Smooth muscle cell (in vitro differentiated cells): Measurements from ENCODE around the gene THSD4. TPM values are rescaled to one million over a fixed set of nuclear protein-coding genes. Genes with fewer than 3 reads are reported as not detected.

ENCODE experiments used
- DNase-seq: peaks from one replicate; lab custom pipeline; 2025; ENCODE audit not compliant: unreplicated experiment; lab: John Stamatoyannopoulos, UW
- H2AFZ ChIP-seq: fragments of 200-600 bp; sonication (generic); 2 replicates; pipeline ENCODE4 v1.6.0; 2016; ENCODE audit warnings: antibody characterized with exemption, low read depth, mild to moderate bottlenecking
- H3F3A ChIP-seq: fragments of 200-600 bp; sonication (generic); 2 replicates; pipeline ENCODE4 v1.6.0; 2017; ENCODE audit warnings: antibody characterized with exemption, low read depth
- H3K27ac ChIP-seq: fragments of 200-600 bp; sonication (generic); 2 replicates; pipeline ENCODE4 v1.5.1; 2016; ENCODE audit warnings: low read depth, mild to moderate bottlenecking
- H3K27me3 ChIP-seq: fragments of 200-600 bp; sonication (generic); 2 replicates; pipeline ENCODE4 v1.6.1; 2016; ENCODE audit warnings: low read depth, mild to moderate bottlenecking
- H3K36me3 ChIP-seq: fragments of 200-600 bp; sonication (generic); 2 replicates; pipeline ENCODE4 v1.5.1; 2016; ENCODE audit warnings: low read depth
- H3K4me1 ChIP-seq: fragments of 200-600 bp; sonication (generic); 2 replicates; pipeline ENCODE4 v1.5.1; 2016; ENCODE audit warnings: low read depth
- H3K4me2 ChIP-seq: fragments of 200-600 bp; sonication (generic); 2 replicates; pipeline ENCODE4 v1.6.0; 2016; ENCODE audit warnings: mild to moderate bottlenecking
- H3K4me3 ChIP-seq: fragments of 200-600 bp; sonication (generic); 2 replicates; pipeline ENCODE4 v1.5.1; 2016; ENCODE audit warnings: mild to moderate bottlenecking
- H3K79me2 ChIP-seq: fragments of 200-600 bp; sonication (generic); 2 replicates; pipeline ENCODE4 v1.6.0; 2016; ENCODE audit warnings: low read depth, mild to moderate bottlenecking
- H3K9ac ChIP-seq: fragments of 200-600 bp; sonication (generic); 2 replicates; pipeline ENCODE4 v1.6.0; 2016; ENCODE audit warnings: low read depth
- H3K9me3 ChIP-seq: fragments of 200-600 bp; sonication (generic); replicated peaks from 2 replicates; pipeline ENCODE4 v1.5.1; 2016; ENCODE audit warnings: low read depth
- H4K20me1 ChIP-seq: fragments of 200-600 bp; sonication (generic); 2 replicates; pipeline ENCODE4 v1.6.0; 2016; ENCODE audit warnings: low read depth
- WGBS: methylation state at CpG from one replicate; pipeline ENCODE4 v1.1.7; 2016; ENCODE audit warnings: low lambda C conversion rate; 5-methylcytosine and 5-hydroxymethylcytosine counted together
- polyA plus RNA-seq: library from polyadenylated mRNA; unstranded; fragments of >200 nt; fragmentation: Nextera tagmentation; extraction: Ambion mirVana; gene quantifications from 2 replicates; pipeline ENCODE4 v1.2.1, GENCODE V29; 2016
- total RNA-seq: library from RNA; depleted of rRNA; stranded (reverse); fragments of >200 nt; gene quantifications from 2 replicates; pipeline ENCODE4 v1.2.3, GENCODE V29; 2014
- TF ChIP-seq, protein P1 (sequence below): fragments of 200-600 bp; sonication (generic); IDR thresholded peaks from 2 replicates; pipeline ENCODE4 v1.5.1; 2017; ENCODE audit warnings: borderline replicate concordance, mild to moderate bottlenecking, antibody characterized with exemption; ENCODE audit not compliant: insufficient read depth, poor library complexity, severe bottlenecking

THSD4 gene
- total and polyA plus RNA-seq, 2 experiments from 2014 or later, result 2.5 to 4.1 TPM

DNA sequence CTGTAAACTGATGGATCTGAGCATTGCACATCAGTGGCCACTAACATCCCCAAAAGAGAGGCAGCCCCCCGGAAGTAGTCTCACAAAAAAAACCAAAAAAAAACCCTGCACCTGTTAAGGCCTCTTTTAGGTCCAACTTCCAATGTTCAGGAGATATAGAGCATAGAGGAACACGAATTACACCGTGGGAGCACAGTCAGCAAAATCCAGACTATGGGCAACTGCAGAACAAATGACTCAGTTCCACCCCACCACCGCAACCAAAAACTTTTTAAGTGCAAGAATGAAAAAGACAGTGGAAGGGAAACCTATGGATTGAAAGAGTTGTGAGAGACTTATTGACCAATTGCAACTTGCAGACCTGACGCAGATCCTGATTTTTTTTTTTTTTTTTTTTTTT, 652.9 kb downstream of the THSD4 start:
- no peaks in the 10 kb centered on the region for H3K27me3 ChIP-seq
- no peak overlapping the region for H3K4me3 ChIP-seq
- H3K9me3 ChIP-seq, result no peaks in the 10 kb centered on the region
- no peak overlapping the region for H3K27ac ChIP-seq
- no peak for DNase-seq
- no peaks in the 10 kb centered on the region for H3K4me1 ChIP-seq
- no peaks in the 10 kb centered on the region for H3K36me3 ChIP-seq
- no peak overlapping the region for H2AFZ ChIP-seq
- no peaks in the 10 kb centered on the region for H4K20me1 ChIP-seq
- H3K9ac ChIP-seq, result no peak overlapping the region
- H3K4me2 ChIP-seq, result no peak overlapping the region
- H3F3A ChIP-seq, result no peaks in the 10 kb centered on the region
- H3K79me2 ChIP-seq, result no peaks in the 10 kb centered on the region
- TF ChIP-seq, protein P1, sequence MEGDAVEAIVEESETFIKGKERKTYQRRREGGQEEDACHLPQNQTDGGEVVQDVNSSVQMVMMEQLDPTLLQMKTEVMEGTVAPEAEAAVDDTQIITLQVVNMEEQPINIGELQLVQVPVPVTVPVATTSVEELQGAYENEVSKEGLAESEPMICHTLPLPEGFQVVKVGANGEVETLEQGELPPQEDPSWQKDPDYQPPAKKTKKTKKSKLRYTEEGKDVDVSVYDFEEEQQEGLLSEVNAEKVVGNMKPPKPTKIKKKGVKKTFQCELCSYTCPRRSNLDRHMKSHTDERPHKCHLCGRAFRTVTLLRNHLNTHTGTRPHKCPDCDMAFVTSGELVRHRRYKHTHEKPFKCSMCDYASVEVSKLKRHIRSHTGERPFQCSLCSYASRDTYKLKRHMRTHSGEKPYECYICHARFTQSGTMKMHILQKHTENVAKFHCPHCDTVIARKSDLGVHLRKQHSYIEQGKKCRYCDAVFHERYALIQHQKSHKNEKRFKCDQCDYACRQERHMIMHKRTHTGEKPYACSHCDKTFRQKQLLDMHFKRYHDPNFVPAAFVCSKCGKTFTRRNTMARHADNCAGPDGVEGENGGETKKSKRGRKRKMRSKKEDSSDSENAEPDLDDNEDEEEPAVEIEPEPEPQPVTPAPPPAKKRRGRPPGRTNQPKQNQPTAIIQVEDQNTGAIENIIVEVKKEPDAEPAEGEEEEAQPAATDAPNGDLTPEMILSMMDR, result no peak
- 94% methylated on average over 5 of the region's 5 CpGs for WGBS

DNA sequence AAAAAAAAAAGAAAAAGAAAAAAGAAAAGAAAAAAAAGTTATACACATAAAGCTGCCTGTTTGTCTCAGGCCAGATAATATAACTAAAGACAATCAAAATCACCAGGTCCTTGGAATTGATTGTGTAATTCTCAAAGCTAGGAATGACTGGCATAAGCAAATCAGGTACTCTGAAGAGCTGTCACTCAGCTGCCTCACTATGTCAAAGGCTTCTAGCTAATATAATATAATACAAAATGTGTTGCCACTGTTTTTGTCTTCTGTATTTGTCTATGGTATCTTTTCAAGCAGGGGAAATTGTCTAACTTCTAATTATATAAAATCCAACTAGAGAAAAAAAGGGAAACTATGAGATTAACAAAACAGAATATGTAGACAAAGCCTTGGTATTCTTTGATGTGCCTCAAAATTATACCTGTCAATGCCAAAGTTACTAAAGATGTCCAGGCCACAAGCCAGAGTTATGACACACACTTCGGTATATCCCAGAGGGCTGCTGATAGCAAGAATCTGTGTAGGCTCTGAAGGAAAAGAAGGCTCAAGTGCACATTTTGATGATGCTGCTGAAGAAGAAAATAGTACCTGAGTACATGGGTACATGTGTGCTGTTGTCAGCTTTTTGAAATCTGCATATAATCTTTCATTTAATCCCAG, 658.1 kb downstream of the THSD4 start:
- Histone ChIP-seq H3K4me1 (no peaks in the 10 kb centered on the region), H3K4me2 (no peak overlapping the region), H2AFZ (no peak overlapping the region), H3K27me3 (no peaks in the 10 kb centered on the region), H4K20me1 (no peaks in the 10 kb centered on the region), H3K27ac (no peak overlapping the region), H3K4me3 (no peak overlapping the region), H3K79me2 (no peaks in the 10 kb centered on the region), H3F3A (no peaks in the 10 kb centered on the region), H3K9me3 (no peaks in the 10 kb centered on the region), H3K9ac (no peak overlapping the region), H3K36me3 (no peaks in the 10 kb centered on the region)
- WGBS, result 82% methylated on average over 1 of the region's 1 CpG
- TF ChIP-seq, protein P1, result no peak
- DNase-seq, result no peak

DNA sequence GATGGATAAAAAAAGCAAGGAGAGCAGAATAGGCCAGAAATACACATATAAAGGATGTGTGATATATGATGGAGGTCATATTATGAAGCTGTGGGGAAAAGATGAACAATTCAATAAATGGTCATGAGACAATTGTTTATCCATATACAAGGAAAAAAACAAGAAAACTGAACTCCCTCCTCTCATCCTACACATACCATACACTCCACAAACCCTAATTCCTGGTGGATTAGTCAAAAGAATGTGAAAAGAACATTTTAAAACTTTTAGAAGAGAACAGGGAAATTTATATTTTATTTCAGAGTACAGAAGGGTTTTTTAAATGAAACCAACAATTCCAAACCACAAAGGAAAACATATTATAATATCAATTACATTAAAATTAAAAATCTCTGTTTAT, 660.6 kb downstream of the THSD4 start:
- Histone ChIP-seq H3K9me3 (no peaks in the 10 kb centered on the region), H3K79me2 (no peaks in the 10 kb centered on the region), H3K4me3 (no peak overlapping the region), H2AFZ (no peak overlapping the region), H4K20me1 (no peaks in the 10 kb centered on the region), H3K9ac (no peak overlapping the region), H3K36me3 (no peaks in the 10 kb centered on the region), H3K4me1 (peaks cover 5% of the 10 kb centered on the region), H3K27me3 (no peaks in the 10 kb centered on the region), H3F3A (no peaks in the 10 kb centered on the region), H3K27ac (no peak overlapping the region), H3K4me2 (no peak overlapping the region)
- TF ChIP-seq, protein P1, result no peak
- DNase-seq, result no peak

DNA sequence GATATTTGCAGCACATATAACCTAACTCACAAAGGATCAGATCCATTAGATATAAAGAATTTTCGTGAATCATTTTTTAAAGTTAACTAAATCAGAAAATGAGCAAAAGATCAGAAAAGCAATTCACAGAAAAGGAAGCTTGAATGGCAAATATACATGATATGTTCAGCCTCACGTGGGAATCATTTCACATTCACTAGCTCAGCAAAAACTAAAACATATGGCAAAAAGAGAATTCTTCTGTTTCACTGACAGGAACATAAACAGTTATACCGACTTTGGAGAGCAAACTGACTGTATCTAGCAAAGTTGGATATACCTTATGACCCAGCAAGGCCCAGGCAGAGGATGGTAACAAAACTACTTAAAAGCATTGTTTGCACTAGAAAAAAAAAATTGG, 661.0 kb downstream of the THSD4 start:
- no peak for DNase-seq
- no peak overlapping the region for H3K9ac ChIP-seq
- H3F3A ChIP-seq, result no peaks in the 10 kb centered on the region
- peaks cover 5% of the 10 kb centered on the region for H3K4me1 ChIP-seq
- no peaks in the 10 kb centered on the region for H3K36me3 ChIP-seq
- no peaks in the 10 kb centered on the region for H4K20me1 ChIP-seq
- H3K27ac ChIP-seq, result no peak overlapping the region
- H3K4me2 ChIP-seq, result no peak overlapping the region
- no peak overlapping the region for H3K4me3 ChIP-seq
- WGBS, result 84% methylated on average over 3 of the region's 3 CpGs
- H3K27me3 ChIP-seq, result no peaks in the 10 kb centered on the region
- no peaks in the 10 kb centered on the region for H3K79me2 ChIP-seq
- H3K9me3 ChIP-seq, result no peaks in the 10 kb centered on the region
- TF ChIP-seq, protein P1, result no peak
- no peak overlapping the region for H2AFZ ChIP-seq
